ENCODE measurements around the gene TSBP1. TPM values are rescaled to one million over a fixed set of nuclear protein-coding genes. Genes with fewer than 3 reads are reported as not detected.
"Not testable (repeated sequence)": the region's sequence is repeated elsewhere in the genome, so short reads cannot be mapped to it uniquely, and the experiment has no call there.

Gene TSBP1
- total RNA-seq, 2 donors from 2014 or later: not detected

DNA sequence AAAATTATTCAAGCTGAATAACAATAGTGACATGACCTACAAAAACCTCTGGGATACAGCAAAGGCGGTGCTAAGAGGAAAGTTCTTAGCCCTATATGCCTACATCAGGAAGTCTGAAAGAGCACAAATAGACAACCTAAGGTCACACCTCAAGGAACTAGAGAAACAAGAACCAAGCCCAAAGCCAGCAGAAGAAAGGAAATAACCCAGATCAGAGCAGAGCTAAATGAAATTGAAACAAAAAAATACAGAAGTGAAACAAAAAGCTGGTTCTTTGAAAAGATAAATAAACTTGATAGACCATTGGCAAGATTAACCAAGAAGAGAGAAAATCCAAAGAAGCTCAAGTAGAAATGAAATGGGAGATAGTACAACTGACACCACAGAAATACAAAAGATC is 100.3 kb downstream of the TSBP1 start:
- Mint-ChIP-seq H3K36me3 (ENCODE audit: low read depth) (no peaks in the 10 kb centered on the region), H3K27me3 (ENCODE audit: insufficient read depth) (no peaks in the 10 kb centered on the region)

GRCh38 chr6:32268459-32268858 is 103.2 kb downstream of the TSBP1 start:
- H3K9ac ChIP-seq (ENCODE audit: extremely low read depth, low read length, poor library complexity, severe bottlenecking); H3K27ac ChIP-seq (ENCODE audit: low read depth, low read length); H3K4me1 Mint-ChIP-seq; H3K9me3 Mint-ChIP-seq; H3K4me1 ChIP-seq (ENCODE audit: control insufficient read depth, insufficient read depth, low read length); H3K4me3 Mint-ChIP-seq; H3K27me3 ChIP-seq (ENCODE audit: control insufficient read depth, insufficient read depth, low read length, poor library complexity, severe bottlenecking); DNase-seq; H3K4me3 ChIP-seq (ENCODE audit: low read length); H3K36me3 ChIP-seq (ENCODE audit: control insufficient read depth, insufficient read depth, low read length); H3K36me3 Mint-ChIP-seq (ENCODE audit: low read depth); H3K9me3 ChIP-seq (ENCODE audit: control insufficient read depth, low read length); H3K27me3 Mint-ChIP-seq (ENCODE audit: insufficient read depth); H3K27ac Mint-ChIP-seq: not testable (repeated sequence)
- 86 to 90% methylated on average over 2 to 3 of the region's 3 CpGs for WGBS, 2 experiments (ENCODE audit: insufficient coverage in 1 of 2, insufficient read length in 1 of 2)

More for the DNA sequence above, 100.3 kb downstream of the TSBP1 start:
- no peaks in the 10 kb centered on the region for H3K36me3 ChIP-seq (ENCODE audit: control insufficient read depth, insufficient read depth, low read length)
- no peaks in the 10 kb centered on the region for H3K27me3 ChIP-seq (ENCODE audit: control insufficient read depth, insufficient read depth, low read length, poor library complexity, severe bottlenecking)
- TF ChIP-seq, protein P1, sequence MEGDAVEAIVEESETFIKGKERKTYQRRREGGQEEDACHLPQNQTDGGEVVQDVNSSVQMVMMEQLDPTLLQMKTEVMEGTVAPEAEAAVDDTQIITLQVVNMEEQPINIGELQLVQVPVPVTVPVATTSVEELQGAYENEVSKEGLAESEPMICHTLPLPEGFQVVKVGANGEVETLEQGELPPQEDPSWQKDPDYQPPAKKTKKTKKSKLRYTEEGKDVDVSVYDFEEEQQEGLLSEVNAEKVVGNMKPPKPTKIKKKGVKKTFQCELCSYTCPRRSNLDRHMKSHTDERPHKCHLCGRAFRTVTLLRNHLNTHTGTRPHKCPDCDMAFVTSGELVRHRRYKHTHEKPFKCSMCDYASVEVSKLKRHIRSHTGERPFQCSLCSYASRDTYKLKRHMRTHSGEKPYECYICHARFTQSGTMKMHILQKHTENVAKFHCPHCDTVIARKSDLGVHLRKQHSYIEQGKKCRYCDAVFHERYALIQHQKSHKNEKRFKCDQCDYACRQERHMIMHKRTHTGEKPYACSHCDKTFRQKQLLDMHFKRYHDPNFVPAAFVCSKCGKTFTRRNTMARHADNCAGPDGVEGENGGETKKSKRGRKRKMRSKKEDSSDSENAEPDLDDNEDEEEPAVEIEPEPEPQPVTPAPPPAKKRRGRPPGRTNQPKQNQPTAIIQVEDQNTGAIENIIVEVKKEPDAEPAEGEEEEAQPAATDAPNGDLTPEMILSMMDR (conservative IDR thresholded peaks at IDR 0.05): no peak
- no peak overlapping the region for H3K27ac ChIP-seq (ENCODE audit: low read depth, low read length)
- H3K9ac ChIP-seq (ENCODE audit: extremely low read depth, low read length, poor library complexity, severe bottlenecking): no peak overlapping the region
- no peak overlapping the region for H3K27ac Mint-ChIP-seq
- no peaks in the 10 kb centered on the region for H3K4me1 ChIP-seq (ENCODE audit: control insufficient read depth, insufficient read depth, low read length)
- H3K4me3 Mint-ChIP-seq: no peak overlapping the region
- no peaks in the 10 kb centered on the region for H3K4me1 Mint-ChIP-seq
- no peak overlapping the region for H3K4me3 ChIP-seq (ENCODE audit: low read length)
- H3K9me3 ChIP-seq (ENCODE audit: control insufficient read depth, low read length): no peaks in the 10 kb centered on the region
- DNase-seq: no peak
- H3K9me3 Mint-ChIP-seq: no peaks in the 10 kb centered on the region
- 80 to 100% methylated on average over 1 of the region's 1 CpG for WGBS, 2 experiments (ENCODE audit: insufficient coverage in 1 of 2, insufficient read length in 1 of 2)

- Histone ChIP-seq H3K27me3 (ENCODE audit: control insufficient read depth, insufficient read depth, low read length, poor library complexity, severe bottlenecking) (no peaks in the 10 kb centered on the region), H3K36me3 (ENCODE audit: control insufficient read depth, insufficient read depth, low read length) (no peaks in the 10 kb centered on the region), H3K4me3 (ENCODE audit: low read length) (no peak overlapping the region), H3K9ac (ENCODE audit: extremely low read depth, low read length, poor library complexity, severe bottlenecking) (no peak overlapping the region), H3K4me1 (ENCODE audit: control insufficient read depth, insufficient read depth, low read length) (no peaks in the 10 kb centered on the region), H3K9me3 (ENCODE audit: control insufficient read depth, low read length) (no peaks in the 10 kb centered on the region), H3K27ac (ENCODE audit: low read depth, low read length) (no peak overlapping the region)
- TF ChIP-seq, protein P1 (conservative IDR thresholded peaks at IDR 0.05): no peak
- H3K36me3 Mint-ChIP-seq (ENCODE audit: low read depth): peaks cover 2% of the 10 kb centered on the region
- H3K4me1 Mint-ChIP-seq: no peaks in the 10 kb centered on the region
- no peak overlapping the region for H3K27ac Mint-ChIP-seq
- peaks cover 6% of the 10 kb centered on the region for H3K9me3 Mint-ChIP-seq
- H3K27me3 Mint-ChIP-seq (ENCODE audit: insufficient read depth): no peaks in the 10 kb centered on the region
- no peak for DNase-seq
- H3K4me3 Mint-ChIP-seq: no peak overlapping the region
These were observed 104.7 kb downstream of the TSBP1 start for GRCh38 chr6:32267035-32267434.

- H3K9me3 Mint-ChIP-seq; H3K27ac ChIP-seq (ENCODE audit: low read depth, low read length); H3K4me1 ChIP-seq (ENCODE audit: control insufficient read depth, insufficient read depth, low read length); H3K36me3 ChIP-seq (ENCODE audit: control insufficient read depth, insufficient read depth, low read length); H3K9ac ChIP-seq (ENCODE audit: extremely low read depth, low read length, poor library complexity, severe bottlenecking); H3K9me3 ChIP-seq (ENCODE audit: control insufficient read depth, low read length); H3K4me3 Mint-ChIP-seq; H3K4me1 Mint-ChIP-seq; DNase-seq; H3K27me3 ChIP-seq (ENCODE audit: control insufficient read depth, insufficient read depth, low read length, poor library complexity, severe bottlenecking); H3K27ac Mint-ChIP-seq; H3K36me3 Mint-ChIP-seq (ENCODE audit: low read depth); H3K4me3 ChIP-seq (ENCODE audit: low read length): not testable (repeated sequence)
- peaks cover 19% of the 10 kb centered on the region for H3K27me3 Mint-ChIP-seq (ENCODE audit: insufficient read depth)
- WGBS, 2 experiments (ENCODE audit: insufficient coverage in 1 of 2, insufficient read length in 1 of 2): 95% methylated on average over 4 of the region's 4 CpGs; no CpG with 5 or more reads in 1 of the 2 experiments
These were observed 114.4 kb downstream of the TSBP1 start for GRCh38 chr6:32257262-32257661.
